AG20443 (cell line): ENCODE data around the gene CLIP1.

Source experiments
- DNase-seq: peaks from one replicate; pipeline ENCODE4 v3.0.0; 2012; ENCODE audit warnings: low spot score, mixed read lengths

Gene CLIP1

GRCh38 chr12:122355706-122356105, 66.8 kb downstream of the CLIP1 start:
- DNase-seq = no peak

GRCh38 chr12:122354958-122355641, 67.4 kb downstream of the CLIP1 start:
- no peak for DNase-seq

- DNase-seq = no peak
Observed at GRCh38 chr12:122352394-122352793, 70.1 kb downstream of the CLIP1 start.

GRCh38 chr12:122350141-122350848, 72.2 kb downstream of the CLIP1 start:
- DNase-seq = peak; percentile 82

GRCh38 chr12:122349078-122349477, 73.4 kb downstream of the CLIP1 start:
- no peak for DNase-seq

GRCh38 chr12:122348505-122348904, 74.0 kb downstream of the CLIP1 start:
- no peak for DNase-seq

GRCh38 chr12:122346054-122346453, 76.4 kb downstream of the CLIP1 start:
- no peak for DNase-seq

GRCh38 chr12:122345042-122345441, 77.4 kb downstream of the CLIP1 start:
- DNase-seq = no peak

- peak; percentile 55 for DNase-seq
Observed at GRCh38 chr12:122336015-122336946, 86.2 kb downstream of the CLIP1 start.

GRCh38 chr12:122333142-122334087, 89.1 kb downstream of the CLIP1 start:
- no peak for DNase-seq

GRCh38 chr12:122327494-122328385, 94.7 kb downstream of the CLIP1 start:
- no peak for DNase-seq

GRCh38 chr12:122327014-122327413, 95.5 kb downstream of the CLIP1 start:
- no peak for DNase-seq

GRCh38 chr12:122326586-122326985, 95.9 kb downstream of the CLIP1 start:
- DNase-seq = no peak

- no peak for DNase-seq
Observed at GRCh38 chr12:122323311-122324019, 99.0 kb downstream of the CLIP1 start.

GRCh38 chr12:122322501-122322900, 100.0 kb downstream of the CLIP1 start:
- DNase-seq = no peak

- DNase-seq = peak; percentile 89
Observed at GRCh38 chr12:122318607-122319605, 103.6 kb downstream of the CLIP1 start.

- DNase-seq = no peak
Observed at GRCh38 chr12:122312926-122313325, 109.5 kb downstream of the CLIP1 start.

GRCh38 chr12:122311696-122312095, 110.8 kb downstream of the CLIP1 start:
- no peak for DNase-seq
